Fibroblast of pulmonary artery (primary cell): ENCODE results near the gene GNB1L.

Source experiments
- DNase-seq: peaks from one replicate; pipeline ENCODE4 v3.0.0-alpha.2; 2010; ENCODE audit warnings: low read depth
- H3K4me3 ChIP-seq: replicated peaks from 2 replicates; pipeline ENCODE4 v1.5.1; 2011; ENCODE audit warnings: low read depth, mild to moderate bottlenecking, control low read depth, low read length, moderate library complexity
- CTCF ChIP-seq: IDR thresholded peaks from 2 replicates; pipeline ENCODE4 v1.5.1; 2011; ENCODE audit warnings: mild to moderate bottlenecking, control low read depth, low read length, inconsistent platforms; ENCODE audit errors: missing control alignments

GNB1L gene

GRCh38 chr22:19900707-19901436 lies 46.2 kb upstream of the GNB1L start:
- H3K4me3 ChIP-seq: no peak overlapping the region
- no peak for DNase-seq
- TF ChIP-seq CTCF: no peak

DNA sequence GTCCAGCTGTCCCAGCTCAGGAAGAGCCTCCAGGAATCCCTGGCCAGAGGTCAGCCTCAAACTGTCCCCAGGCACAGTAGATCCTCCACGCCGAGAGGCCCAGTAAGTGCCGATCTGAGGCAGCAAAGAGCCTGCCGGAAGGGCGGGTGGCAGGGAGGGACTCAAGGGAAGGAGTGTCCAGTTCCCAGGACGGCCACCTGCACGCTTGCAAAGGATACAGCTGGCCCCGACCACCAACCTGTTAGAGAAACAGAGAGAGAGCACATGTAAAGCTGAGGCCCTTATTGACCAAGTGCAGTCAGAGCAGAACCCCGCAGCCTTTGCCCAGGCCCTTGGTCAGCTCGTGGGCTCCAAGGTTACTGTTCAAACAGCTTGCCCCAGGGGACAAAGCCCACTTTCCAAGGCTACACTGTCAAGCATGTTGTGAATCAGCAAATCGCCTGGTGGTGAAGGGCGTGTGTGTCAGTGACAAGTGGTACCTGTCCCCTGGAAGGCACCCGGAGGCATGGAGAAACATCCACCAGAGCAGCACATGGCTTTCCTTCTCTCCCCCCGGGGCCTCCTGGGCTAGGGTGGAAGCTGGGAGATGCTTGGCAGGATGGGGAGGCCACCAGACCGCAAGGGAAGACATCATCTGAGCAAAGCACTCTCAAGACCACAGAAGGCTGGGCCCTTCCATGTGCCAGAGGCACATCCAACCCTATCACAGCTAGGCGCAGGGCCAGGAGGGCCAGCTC lies 44.3 kb upstream of the GNB1L start:
- TF ChIP-seq CTCF: no peak
- H3K4me3 ChIP-seq: no peak overlapping the region
- no peak for DNase-seq

DNA sequence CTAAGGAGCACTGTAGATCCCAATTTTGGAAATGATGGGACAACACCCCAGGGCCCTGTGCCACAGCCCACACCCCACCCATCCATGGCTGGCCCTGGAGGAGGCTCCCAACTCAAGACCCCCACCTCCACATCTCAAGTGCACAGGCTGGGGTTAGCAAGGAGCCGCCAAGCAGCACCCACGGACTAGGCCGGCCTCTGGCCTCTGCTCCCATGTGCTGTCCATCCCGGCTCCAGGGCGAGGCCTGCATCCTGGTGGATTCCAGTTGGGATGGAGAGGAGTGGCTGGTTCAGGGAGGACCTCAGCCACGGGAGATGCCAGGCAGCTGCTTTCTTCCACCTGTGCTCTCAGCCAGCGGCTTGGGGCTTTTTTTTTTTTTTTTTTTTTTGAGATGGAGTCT lies 43.5 kb upstream of the GNB1L start:
- no peak for DNase-seq
- no peak overlapping the region for H3K4me3 ChIP-seq
- no peak for TF ChIP-seq CTCF

- H3K4me3 ChIP-seq: no peak overlapping the region
- no peak for TF ChIP-seq CTCF
- no peak for DNase-seq
Measured at GRCh38 chr22:19897726-19898125, 43.1 kb upstream of the GNB1L start.

DNA sequence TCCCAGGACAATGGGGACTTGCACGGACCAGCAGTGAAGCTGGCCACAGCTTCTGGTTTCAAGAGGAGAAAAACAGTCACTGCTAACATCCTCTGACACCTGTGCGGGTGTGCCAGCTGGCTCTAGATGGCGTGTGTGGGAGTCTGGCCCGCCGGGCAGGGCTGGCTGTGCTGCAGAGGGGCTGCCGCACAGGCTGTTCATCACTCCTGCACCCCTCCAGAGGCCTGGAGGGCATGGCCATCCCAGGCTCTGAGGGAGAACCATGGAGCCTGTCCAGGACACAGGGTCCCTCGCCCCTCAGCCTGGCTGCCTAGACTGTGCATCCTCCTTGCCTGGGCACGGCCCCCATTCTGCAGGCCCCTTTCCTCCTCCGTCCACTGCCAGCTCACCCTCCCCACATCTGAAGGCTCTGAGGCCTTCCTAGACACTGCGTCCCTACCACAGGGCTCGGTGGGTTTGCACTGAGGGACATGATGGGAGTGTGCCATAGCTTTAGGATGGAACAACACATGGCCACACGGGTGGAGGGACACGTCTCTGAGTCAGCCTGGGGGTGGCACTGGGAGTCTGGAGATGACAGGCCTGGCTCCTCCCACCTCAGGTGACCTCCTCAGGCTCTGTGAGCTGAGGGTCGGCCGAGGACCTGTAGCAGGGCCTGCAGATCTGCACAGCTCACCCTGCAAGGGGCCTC lies 42.1 kb upstream of the GNB1L start:
- H3K4me3 ChIP-seq: no peak overlapping the region
- TF ChIP-seq CTCF: no peak
- no peak for DNase-seq

DNA sequence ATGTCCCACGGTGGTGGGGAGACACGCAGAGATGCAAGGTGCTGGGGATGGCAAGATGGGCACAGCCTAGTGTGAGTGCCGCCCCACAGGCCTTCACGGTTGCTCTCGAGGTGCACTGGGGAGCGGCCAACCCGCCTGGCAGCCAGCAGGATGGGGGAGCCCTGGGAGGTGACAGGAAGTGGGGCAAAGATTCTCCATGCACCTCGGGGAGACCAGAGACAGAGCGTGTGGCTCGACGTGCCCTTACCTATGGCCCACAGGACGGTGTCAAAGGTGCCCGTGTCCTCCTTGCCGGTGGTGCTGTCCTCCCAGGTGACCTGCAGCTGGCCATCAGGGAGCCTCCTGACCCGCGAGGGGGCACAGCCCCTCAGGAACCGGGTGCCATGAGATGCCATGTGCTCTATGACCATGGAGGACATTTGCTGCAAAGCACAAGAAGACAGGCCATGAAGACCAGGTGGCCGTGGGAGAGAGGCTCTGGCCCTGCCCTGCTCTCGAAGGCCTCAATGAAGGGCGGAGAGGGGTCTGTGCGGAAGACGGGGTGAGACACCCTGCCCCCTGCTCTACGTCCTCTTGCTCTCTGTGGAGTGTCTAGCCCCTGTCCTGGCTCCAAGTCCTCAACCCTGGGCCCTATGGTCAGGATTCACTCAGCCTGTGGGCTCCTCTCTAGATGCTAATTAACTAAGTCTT lies 40.6 kb upstream of the GNB1L start:
- DNase-seq: no peak
- no peak overlapping the region for H3K4me3 ChIP-seq
- TF ChIP-seq CTCF: no peak
